HG02588 (cell line): Measurements from ENCODE around the gene MXI1.
A peak's percentile ranks its signal among the peaks of the same experiment; 100 is the strongest.

Source experiments
- ATAC-seq: cut with Tn5 transposase; IDR thresholded peaks from one replicate; pipeline ENCODE4 v1.9.1; 2021; ENCODE audit warnings: mild to moderate bottlenecking, moderate library complexity; ENCODE audit not compliant: unreplicated experiment

MXI1 gene

DNA sequence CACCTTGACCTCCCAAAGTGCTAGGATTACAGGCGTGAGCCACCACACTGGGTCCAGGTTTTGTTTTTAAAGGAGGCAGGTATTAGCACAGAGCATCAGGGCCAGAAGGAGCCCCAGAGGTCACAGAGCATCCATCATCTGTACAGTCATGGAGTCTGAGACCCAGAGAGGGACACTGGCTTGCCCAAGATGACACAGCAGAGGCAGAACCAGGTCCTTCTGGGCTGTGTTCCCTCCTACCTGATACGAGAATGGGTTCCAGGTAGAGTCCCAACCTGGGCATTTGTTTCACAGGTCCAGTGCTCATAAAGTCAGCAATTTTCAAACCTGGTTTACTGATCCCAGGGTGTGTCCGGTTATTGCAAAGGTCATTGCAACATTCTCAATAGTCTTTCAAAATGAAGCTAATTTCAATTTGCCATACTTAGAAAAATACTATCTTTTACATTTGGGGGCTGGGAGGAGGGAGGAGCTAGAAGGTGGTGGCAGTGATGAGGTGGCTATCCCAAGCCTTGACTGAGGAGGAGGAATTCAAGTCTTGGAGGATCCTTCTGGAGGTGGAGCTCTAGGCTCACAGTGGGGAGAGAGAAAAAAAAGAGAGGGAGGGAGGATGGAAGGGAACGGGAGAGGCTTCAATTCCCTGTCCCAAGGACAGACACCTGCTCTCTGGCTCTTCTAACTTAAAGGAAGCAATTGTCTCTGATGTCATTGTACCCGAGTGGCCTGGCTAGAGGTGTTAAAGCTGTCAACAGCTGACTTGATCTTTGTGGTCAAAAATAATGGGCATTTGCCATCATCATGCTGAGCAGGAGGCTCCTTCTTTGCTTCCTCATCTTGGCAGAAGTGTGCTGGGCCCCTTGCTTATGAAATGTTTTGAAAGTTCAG is 8.1 kb downstream of the MXI1 start:
- no peak for ATAC-seq

DNA sequence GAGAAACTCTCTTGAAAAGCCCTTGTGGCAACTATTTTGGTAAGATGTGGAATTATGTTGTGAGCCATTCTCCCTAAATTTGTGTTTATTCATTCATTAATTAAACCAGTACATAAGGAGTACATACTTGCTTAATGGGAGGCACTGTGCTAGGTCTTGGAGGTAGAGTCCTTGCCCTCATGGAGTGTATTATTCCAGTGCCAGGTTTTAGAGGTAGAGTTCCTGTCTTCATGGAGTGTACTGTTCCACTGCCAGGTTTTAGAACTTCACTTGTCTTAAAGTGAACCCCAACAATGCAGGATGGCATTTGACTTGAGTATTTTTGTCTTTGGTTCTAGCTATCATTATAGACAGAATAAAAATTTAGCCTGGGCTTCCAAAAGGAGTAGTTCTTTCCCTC is 8.8 kb downstream of the MXI1 start:
- no peak for ATAC-seq

DNA sequence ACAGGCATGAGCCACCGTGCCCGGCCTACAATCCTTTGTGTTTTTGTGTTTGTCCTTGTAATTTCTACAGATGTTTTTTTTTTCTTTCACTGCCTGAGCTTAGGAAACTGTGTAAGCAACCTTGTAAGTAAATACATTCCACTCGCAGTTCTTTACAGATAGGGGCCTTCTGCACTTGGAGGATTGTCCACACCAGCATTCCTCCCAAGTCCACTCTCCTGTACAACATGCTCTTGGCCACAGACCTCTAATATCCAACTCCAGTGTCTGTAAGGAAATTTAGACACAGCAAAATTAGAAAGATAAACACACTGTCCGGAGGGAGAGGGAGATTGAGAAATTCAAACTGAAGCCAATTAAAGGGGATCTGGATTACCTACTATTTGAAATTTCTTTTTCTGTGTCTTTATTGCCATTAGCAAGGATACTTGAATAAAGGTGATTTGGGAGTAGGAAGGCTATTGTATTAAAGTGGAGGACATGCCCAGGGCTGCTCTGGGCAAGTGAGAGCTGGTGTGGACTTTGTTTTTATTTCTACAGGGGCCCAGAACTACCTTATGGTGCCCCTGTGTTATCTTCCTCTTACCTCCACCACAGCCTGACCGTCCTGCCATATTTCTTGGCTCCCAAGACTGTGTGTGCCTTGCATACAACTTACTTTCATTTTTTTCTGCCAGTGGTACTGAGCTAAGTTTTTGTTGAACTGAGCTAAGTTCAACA is 9.7 kb downstream of the MXI1 start:
- no peak for ATAC-seq

DNA sequence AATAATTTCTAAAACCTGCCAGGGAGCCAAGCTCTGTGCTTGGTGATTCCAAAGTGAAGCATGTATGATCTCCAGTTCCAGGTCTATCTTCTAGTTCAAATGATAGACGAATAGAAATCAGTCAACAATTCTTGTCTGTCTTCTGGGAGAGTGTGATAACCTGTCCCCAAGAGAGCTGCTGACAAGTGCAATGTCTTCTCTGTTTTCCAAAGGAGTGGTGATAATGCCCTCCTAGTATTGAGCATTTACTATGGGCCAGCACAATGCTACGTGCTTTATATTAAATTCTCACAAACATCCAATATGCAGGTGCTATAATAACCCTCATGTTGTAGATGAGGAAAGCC is 10.2 kb downstream of the MXI1 start:
- ATAC-seq, result no peak

DNA sequence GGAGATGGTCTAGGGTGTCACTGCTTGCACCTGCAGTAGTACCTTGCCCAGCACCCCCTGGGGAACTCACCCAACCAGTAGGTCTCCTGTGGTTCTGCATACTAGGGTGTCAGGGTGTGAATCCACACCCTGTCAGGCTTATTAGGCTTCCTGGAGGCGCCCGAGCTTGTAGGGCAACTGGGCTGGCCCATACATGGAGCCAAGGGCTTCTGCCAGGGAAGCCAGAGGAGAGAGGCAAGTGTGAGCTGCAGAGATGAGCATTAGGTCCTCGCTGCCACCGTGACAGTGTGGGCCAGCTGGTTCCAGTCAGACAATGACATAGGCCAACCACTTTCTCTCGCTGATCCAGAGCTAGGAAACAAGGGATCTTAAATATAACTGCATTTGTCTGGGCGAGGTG is 11.2 kb downstream of the MXI1 start:
- no peak for ATAC-seq

DNA sequence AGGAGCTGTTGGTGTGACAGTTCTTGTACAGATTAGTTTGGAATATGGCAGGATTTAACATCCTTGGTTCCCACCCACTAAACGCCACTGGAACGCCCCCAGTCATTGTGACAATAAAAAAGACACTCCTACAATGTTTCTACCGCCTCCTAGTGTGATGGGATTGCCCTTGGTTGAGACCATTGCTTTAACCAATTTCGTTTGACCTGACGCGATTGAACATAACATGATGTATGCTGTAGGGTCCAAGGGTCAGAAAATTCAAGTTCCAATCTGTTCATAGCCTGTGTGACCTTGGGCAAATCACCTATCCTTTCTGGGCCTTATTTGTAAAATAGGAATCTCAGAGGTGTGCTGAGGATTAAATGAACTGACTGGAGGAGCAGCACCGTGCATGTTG is 12.5 kb downstream of the MXI1 start:
- ATAC-seq, result no peak

DNA sequence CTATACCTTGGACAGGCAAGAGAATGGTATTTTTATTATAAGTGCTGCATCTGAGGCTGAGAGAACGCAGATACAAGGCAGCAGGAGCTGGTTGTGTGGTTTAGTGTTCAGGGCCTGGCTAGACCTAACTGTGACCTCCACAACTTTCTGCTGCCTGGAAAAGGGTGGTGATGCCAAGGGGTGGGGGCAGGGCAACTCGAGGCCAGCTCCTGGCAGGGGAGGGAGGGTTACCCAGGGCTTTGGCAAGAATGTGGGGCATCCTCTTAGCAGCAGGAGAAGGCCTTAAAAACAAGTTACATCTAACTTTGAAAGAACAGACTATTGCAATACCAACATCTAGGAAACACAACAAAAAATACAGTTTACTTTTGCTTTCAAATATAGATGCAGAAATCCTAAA is 13.0 kb downstream of the MXI1 start:
- ATAC-seq, result no peak

DNA sequence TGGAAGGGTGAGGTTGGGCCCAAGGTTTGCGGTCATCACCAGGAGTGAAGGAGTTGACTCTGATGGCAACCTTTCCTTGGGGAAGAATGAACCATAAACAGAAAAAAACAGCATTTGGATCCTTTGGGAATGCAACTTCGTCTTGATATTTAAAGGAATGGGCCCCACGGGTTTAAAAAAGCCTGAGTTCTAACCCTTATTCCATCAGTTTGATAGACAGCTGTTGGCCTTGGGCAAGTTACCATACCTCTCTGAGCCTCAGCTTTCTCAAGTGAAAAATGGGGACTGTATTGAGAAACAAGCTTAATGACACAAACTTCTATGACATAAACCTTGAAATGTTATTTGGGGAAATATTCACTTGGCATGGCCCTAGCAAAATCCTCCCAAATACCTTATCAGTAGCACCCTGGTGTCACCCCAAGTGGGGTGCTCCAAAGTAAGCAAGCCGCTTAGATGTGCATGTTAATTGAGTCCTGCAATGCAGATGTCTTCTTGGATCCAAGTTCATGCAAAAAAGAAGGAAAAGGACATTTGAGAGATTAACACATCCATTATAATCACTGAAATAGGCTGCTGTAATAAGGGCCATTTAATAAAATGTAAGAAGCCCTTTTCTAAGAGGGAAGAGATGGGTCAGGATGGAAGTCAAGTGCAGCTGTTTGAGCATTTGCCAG is 13.8 kb downstream of the MXI1 start:
- ATAC-seq, result no peak

DNA sequence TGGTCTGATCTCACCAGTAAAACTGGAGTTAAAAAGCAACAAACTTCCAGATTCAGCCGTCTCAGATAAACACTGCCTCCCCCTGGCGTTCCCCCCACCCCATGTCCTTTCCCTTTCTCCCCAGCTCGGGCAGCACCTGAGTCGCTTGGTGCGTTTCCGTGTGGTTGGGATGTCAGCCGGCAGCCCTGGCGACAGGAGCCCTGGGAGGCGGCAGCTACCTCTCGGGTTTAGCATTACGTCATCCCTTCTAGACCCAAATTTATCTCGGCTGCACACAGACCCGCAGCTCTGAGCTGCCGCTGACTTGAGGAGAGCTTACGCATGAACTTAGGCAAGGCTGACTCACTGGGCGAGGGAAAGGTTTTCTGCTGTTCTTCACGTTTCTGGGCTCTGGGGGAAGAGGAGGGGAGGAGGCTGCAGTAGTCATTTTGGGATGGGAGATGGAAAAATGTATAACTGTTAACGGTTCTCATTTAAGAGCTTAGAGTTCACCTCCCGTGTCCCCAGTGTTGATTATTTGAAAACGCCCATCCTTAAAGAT is 14.4 kb downstream of the MXI1 start:
- peak; percentile 49 for ATAC-seq

DNA sequence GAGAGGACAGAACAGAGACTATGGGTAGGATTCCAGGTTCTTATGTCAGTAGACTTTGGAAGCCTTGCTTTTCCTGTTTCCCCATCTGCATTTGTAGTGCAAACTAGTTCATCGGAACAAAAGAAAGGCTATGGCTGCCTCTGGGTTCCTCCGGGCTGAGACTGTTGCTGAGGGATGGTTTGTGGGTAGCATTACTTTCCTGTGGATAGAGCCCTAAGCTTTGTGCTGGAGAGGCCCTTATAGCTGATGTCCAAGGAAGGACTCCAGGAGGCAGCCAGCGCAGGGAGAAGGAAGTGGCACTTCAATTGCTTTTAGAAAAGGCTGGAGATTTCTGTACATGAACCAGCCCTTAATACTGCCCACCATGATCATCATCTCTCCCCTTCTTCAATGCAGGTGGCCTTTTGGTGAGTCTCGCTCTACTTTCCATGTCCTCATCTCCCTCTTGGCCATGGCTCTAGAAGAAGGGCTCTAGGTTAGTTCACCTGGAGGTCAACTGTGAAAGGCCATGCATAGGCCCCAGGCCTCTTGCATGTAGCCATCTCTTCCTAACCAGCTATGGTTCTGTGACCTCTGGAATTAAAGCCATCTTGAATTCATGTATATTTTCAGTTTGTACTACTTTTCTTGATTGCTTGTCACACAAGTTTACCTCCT is 15.4 kb downstream of the MXI1 start:
- no peak for ATAC-seq

DNA sequence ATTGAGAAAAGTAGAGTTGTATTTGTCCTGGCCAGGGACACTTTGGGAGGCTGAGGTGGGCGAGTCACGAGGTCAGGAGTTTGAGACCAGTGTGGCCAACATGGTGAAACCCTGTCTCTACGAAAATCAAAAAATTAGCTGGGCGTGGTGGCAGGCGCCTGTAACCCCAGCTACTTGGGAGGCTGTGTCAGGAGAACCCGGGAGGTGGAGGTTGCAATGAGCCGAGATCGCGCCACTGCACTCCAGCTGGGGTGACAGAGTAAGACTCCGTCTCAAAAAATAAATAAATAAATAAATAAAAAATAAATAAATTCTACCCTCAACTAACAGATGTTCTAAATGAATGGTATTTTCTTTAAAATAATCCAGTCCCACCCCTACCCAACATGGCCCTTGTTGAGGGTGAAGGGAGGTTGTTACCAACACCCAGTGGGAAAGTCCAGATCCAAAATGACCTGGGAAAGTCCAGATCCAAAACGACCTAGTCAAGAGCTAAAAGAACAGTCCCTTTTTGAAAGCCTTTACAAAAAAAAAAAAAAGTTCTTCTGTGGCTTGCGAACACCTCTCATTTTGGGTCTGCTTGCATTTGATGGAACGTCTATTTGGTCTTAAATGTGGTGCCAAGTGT is 16.0 kb downstream of the MXI1 start:
- ATAC-seq, result no peak

DNA sequence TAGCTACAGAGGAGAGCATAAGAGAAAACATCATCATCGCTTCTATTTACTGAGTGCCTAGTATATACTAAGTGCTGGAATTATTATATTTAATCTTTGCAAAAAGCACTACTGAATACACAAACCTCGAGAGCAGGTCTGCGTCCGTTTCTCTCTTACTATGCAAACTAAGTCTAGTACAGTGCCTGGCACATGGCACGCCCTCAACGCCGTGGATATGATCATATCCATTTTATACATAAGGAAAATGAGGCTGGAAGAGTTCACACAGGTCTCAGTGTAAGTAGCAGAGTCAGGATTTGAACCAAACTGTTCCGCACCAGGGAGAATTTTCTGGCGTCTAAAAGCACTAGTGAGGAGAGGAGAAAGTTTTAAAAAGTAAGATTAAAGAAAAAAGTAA is 17.6 kb downstream of the MXI1 start:
- no peak for ATAC-seq

DNA sequence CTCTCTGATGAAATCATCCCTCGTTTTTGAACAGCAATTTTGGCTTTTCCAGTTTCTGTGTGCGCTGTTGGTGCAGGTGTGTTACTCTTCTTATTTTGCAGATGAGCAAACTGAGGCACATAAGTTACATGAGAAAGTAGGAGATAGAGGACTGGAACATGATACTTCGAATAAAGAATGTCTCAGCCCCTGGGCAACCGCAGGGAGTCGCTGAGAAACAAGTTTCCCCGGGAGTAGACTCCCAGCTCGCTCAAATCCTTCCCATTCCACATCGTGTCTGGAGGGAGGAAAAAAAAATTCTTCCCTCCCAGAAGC is 18.0 kb downstream of the MXI1 start:
- ATAC-seq, result peak; percentile 5

DNA sequence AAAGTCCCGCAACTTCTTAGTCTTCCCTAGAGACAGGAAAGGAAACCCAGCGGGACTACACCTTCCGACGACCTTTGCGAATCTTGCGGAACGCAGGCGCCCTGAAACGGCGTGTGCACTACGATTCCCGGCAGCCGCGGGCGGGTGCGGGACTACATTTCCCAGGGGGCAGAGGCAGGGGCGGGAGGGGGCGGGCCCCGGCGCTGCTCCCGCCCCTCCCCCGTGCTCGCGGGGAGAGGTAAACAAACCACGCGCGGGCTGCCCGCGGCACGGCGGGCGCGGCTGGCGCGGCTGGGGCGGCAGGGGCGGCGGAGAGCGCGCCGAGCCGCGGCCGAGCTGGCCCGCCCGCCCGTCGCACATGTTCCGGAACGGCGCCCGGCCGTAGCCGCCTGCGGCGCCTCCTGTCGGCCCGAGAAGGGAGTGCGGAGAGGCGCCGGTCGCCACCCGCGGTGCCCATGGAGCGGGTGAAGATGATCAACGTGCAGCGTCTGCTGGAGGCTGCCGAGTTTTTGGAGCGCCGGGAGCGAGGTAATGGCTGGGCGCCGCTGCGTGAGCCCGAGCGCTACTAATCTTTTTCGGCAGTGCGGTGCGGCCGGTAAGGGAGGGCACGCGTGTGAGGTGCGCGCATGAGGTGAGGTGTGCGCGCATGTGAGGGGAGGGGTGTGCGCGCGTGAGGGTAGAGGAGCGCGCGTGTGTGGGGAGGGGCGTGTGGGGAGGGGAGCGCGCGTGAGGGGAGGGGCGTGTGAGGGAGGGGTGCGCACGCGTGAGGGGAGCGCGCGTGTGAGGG is 18.5 kb downstream of the MXI1 start:
- peak; percentile 64 for ATAC-seq

DNA sequence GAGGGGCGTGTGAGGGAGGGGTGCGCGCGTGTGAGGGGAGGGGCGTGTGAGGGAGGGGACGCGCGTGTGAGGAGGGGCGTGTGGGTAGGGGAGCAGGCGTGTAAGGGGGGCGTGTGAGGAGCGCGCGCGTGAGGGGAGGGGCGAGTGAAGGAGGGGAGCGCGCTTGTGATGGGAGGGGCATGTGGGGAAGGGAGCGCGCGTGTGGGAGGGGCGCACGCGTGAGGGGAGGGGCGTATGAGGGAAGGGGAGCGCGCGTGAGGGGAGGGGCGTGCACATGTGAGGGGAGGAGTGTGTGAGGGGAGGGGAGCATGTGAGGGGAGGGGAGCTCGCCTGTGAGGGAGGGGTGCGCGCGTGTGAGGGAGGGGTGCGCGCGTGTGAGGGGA is 19.1 kb downstream of the MXI1 start:
- no peak for ATAC-seq

DNA sequence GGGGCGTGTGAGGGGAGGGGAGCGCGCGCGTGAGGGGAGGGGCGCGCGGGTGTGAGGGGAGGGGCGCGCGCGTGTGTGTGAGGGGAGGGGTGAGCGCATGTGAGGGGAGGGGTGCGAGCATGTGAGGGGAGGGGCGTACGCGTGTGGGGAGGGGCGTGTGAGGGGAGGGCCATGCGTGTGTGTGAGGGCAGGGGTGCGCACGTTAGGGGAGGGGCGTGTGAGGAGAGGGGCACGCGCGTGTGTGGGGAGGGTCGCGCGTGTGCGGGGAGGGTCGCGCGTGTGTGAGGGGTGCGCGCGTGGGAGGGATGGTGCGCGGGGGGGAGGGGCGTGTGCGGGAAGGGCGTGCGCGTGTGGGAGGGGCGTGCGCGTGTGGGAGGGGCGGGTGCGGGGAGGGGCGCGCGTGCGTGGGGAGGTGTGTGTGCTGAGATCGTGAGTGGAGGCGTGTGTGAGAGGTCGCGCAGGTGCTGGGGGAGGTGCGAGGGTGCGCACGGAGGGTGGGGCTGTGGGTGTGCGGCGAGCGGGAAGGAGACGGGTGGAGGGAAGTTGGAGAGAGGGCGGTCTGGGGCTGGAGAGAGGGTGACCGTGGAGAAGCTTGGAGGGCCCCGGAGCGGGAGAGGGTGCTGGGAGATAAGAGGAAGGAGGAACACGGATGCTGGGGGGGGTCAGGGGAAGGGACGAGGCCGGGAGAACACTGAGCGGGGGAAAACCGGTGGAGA is 19.7 kb downstream of the MXI1 start:
- ATAC-seq, result no peak

DNA sequence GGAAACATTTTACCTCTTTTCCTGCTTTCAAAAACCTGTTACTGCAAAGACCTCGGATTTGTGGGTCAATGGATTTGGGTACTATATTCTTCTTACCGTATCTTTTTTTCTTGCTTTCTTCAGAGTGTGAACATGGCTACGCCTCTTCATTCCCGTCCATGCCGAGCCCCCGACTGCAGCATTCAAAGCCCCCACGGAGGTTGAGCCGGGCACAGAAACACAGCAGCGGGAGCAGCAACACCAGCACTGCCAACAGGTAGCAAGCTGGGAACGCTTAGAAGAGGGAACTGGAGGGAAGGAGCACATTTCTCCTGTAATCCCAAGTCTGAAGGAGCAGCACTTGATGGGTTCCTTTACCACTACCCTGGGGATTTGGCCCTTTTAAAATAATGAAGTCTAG is 20.7 kb downstream of the MXI1 start:
- ATAC-seq, result no peak

DNA sequence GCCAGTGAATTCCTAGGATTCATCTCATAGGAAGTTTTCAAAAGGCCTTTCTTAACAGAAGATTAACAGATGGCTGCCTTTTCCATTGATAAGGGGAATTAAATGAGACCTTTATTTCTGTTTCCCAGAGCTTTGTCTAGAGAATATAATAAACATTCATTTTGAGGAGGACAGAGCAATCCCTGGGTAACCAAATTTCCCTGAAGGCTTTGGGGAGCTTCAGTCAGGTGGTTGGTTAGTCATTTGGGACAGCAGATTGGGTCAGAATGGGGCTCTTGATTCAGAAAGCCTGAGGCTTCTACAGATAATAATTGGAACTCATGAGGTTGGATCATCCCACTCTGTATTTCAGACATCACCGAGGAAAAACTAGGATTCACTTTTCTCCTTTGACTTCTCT is 21.8 kb downstream of the MXI1 start:
- no peak for ATAC-seq

DNA sequence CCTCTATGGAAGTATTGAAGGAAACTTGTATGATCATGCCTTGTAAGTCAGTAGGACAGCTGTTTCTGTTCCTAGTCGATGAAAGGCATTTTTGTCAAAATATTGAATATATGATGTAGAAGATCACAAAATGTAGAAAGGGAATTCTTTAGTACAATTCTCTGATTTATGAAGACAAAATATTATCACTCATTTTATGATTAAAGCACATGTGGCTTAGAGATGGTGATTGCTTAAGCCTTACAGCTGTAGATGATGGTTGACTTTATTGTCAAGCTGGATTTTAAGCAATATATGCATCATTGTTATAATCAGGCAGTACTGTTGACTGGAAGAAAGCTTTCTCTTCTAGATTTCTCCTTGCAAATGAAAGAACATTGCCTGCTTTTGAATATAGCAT is 26.4 kb downstream of the MXI1 start:
- ATAC-seq, result no peak
